Choroid plexus epithelial cell (primary cell): ENCODE data around the gene ZNF687.

Experiments used
- DNase-seq: peaks from one replicate; pipeline ENCODE4 v3.0.0-alpha.2; 2010; ENCODE audit warnings: low read depth
- H3K4me3 ChIP-seq: 2 replicates; pipeline ENCODE4 v1.5.1; 2011; ENCODE audit warnings: low read depth, mild to moderate bottlenecking, control low read depth, low read length, moderate library complexity
- TF ChIP-seq, protein P1 (sequence below): conservative IDR thresholded peaks from 2 replicates; pipeline ENCODE4 v1.5.1; 2011; ENCODE audit warnings: low read depth, mild to moderate bottlenecking, control low read depth, inconsistent platforms, low read length, moderate library complexity

ZNF687 gene, protein sequence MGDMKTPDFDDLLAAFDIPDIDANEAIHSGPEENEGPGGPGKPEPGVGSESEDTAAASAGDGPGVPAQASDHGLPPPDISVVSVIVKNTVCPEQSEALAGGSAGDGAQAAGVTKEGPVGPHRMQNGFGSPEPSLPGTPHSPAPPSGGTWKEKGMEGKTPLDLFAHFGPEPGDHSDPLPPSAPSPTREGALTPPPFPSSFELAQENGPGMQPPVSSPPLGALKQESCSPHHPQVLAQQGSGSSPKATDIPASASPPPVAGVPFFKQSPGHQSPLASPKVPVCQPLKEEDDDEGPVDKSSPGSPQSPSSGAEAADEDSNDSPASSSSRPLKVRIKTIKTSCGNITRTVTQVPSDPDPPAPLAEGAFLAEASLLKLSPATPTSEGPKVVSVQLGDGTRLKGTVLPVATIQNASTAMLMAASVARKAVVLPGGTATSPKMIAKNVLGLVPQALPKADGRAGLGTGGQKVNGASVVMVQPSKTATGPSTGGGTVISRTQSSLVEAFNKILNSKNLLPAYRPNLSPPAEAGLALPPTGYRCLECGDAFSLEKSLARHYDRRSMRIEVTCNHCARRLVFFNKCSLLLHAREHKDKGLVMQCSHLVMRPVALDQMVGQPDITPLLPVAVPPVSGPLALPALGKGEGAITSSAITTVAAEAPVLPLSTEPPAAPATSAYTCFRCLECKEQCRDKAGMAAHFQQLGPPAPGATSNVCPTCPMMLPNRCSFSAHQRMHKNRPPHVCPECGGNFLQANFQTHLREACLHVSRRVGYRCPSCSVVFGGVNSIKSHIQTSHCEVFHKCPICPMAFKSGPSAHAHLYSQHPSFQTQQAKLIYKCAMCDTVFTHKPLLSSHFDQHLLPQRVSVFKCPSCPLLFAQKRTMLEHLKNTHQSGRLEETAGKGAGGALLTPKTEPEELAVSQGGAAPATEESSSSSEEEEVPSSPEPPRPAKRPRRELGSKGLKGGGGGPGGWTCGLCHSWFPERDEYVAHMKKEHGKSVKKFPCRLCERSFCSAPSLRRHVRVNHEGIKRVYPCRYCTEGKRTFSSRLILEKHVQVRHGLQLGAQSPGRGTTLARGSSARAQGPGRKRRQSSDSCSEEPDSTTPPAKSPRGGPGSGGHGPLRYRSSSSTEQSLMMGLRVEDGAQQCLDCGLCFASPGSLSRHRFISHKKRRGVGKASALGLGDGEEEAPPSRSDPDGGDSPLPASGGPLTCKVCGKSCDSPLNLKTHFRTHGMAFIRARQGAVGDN

DNA sequence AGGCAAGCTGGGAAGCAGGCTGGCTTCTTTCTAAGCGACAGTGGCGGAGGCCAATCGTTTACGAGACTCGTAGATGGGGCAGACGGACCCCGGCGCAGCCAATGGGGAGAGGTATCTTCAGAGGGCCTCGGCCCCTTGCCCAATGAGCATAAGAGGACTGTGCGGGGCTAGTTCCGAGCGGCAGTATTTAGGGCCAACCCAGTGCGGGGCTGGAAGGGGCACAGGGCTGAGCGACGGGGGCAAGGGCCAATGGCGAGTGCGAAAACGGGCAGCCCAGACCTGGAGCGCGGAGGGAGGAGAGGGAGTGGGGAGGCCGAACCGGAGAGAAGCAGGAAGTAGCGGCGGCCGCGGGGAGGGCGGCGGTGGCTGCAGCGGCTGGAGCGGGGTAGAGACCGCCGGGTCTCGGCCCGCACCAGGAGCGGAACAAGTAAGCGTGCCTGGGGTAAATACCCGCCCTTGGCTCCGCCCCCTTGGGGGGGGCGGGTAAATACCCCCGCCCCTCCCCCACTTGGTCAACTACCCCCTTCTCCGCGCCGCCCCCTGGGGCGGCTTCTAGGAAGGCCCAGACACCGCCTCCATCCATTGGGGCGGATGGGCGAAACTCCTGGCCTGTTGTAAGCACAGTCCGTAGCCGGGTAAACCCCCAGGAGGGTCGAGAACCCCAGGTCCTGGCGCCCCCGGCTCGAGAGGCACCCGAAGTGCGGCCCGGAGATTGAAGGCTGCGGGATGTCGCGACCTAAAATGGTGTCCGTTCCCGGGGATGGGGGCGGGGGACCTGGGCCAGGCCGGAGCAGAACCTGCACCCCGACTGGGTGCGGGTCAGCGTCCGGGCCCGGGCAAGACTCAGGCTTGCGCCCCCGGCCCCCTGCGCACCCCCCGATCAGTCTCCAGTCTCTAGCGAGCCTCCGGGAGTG lies at the start of gene ZNF687:
ZNF687 (plus strand) TSS at position 331 of the 914 bp plus-strand sequence. CDS start 3,993 bp downstream, outside the sequence.
- peak within 1 kb of the TSS; percentile 97 for H3K4me3 ChIP-seq
- peak; percentile 100 for DNase-seq
- TF ChIP-seq, protein P1, sequence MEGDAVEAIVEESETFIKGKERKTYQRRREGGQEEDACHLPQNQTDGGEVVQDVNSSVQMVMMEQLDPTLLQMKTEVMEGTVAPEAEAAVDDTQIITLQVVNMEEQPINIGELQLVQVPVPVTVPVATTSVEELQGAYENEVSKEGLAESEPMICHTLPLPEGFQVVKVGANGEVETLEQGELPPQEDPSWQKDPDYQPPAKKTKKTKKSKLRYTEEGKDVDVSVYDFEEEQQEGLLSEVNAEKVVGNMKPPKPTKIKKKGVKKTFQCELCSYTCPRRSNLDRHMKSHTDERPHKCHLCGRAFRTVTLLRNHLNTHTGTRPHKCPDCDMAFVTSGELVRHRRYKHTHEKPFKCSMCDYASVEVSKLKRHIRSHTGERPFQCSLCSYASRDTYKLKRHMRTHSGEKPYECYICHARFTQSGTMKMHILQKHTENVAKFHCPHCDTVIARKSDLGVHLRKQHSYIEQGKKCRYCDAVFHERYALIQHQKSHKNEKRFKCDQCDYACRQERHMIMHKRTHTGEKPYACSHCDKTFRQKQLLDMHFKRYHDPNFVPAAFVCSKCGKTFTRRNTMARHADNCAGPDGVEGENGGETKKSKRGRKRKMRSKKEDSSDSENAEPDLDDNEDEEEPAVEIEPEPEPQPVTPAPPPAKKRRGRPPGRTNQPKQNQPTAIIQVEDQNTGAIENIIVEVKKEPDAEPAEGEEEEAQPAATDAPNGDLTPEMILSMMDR, result no peak

DNA sequence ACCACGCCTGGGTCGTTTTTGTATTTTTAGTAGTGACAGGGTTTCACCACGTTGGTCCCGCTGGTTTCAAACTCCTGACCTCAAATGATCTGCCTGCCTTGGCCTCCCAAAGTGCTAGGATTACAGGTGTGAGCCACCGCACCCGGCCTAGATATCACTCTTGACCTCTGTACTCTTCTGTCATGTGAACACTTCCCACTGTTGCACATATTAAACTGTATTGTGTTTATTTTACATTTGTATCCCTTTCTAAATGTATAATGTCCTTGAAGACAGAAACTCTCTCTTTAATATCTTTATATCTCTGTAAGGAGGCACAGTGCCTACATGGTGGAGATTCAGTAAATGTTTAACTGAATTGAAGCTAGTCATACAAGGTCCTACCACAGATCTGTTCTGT lies 46.9 kb upstream of the ZNF687 start:
- TF ChIP-seq, protein P1, result no peak
- no peak overlapping the region for H3K4me3 ChIP-seq
- no peak for DNase-seq

DNA sequence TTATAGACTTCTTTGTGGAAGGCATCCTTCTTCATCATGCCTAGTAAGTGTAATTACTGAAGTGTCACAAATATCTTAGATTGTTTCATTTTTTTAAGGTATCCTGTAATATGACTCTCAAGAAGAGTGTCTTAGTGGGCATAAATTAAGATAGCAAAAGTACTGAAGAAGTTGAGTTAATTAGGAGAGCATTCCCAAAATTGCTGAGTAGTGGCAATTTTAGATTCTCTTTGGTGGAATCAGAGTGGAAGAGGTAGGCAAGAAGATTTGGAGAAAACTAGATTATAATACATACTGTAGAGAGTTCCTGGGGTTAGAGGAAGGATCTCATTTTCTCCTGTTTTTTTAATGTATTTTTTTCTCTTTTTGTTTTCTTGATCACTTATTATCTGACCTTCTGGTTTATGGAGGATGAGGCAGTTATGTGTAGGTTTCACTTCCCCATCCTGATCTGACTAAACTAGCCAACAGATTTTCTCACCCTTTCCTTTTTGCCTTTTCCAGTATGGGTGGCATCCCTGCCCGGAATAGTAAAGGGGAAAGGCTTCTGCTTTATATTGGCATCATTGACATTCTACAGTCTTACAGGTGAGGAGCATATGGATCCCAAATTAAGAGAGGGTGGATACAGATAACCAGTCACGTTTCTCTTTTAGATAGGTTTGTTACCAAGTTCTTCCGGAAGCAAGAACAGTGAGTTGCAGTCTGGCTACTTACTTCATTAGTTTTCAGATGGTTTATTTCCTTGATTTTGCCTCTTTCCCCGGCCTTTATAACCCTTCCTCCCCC lies 44.2 kb upstream of the ZNF687 start:
- TF ChIP-seq, protein P1, result no peak
- no peak for DNase-seq
- no peak overlapping the region for H3K4me3 ChIP-seq

DNA sequence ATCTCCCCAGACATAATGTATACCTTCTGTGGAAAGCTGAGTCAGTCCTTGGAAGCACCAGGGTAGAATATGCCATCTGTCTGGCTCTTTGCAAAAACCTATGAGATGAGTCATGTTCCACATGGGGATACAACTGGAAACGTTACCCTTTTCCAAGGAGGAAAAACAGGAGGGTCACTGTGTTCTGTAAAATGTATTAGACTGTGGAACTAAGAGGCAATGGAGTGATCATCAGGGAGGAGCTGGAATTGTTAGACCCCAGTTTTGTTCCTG lies 43.7 kb upstream of the ZNF687 start:
- DNase-seq, result peak; percentile 57
- no peak overlapping the region for H3K4me3 ChIP-seq
- TF ChIP-seq, protein P1, result no peak

DNA sequence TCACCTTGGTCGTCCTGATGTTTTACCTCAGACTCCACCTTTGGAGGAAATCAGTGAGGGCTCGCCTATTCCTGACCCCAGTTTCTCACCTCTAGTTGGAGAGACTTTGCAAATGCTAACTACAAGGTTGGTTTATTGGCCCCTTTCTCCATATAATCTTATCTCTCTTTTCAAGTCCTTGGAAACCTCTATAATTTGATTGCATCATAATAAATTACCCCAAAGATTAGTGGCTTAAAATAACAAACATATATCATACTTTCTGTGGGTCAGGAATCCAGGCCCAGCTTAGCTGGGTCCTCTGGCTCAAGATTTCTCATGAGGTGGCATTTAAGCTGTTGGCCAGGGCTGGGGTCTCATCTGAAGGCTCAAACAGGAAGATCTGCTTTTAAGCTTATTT lies 39.7 kb upstream of the ZNF687 start:
- TF ChIP-seq, protein P1, result no peak
- DNase-seq, result no peak
- H3K4me3 ChIP-seq, result no peak overlapping the region
